Testis (tissue), 2 donors: Measurements from ENCODE around the gene WFDC1.

Experiments
- CTCF ChIP-seq, 3 experiments: fragments of 450-650 bp in 2 of 3; fragments of 200-600 bp in 1 of 3; sonication (generic) in 1 of 3; IDR thresholded peaks; one replicate each; pipeline ENCODE4 v1.5.1; 2016 to 2019; ENCODE audit warnings: antibody characterized with exemption in 3 of 3, mild to moderate bottlenecking in 2 of 3, moderate library complexity in 1 of 3
- POLR2A ChIP-seq: fragments of 450-650 bp; IDR thresholded peaks from one replicate; pipeline ENCODE4 v1.6.1; 2017; ENCODE audit warnings: antibody characterized with exemption, mild to moderate bottlenecking, moderate library complexity

GRCh38 chr16:84294117-84294516 is 561 bp upstream of the WFDC1 start:
- TF ChIP-seq POLR2A (no peak), CTCF (IDR thresholded peaks at IDR 0.05) (no peak)
